Measurements from ENCODE around the gene SSBP2.
A peak's percentile ranks its signal among the peaks of the same experiment; 100 is the strongest.

SSBP2 gene

GRCh38 chr5:81519217-81519905 is 231.5 kb downstream of the SSBP2 start:
- no peak overlapping the region for H3K4me3 ChIP-seq (ENCODE audit: low read depth, low read length)
- DNase-seq (ENCODE audit: low read depth), result no peak
- TF ChIP-seq, protein P1, sequence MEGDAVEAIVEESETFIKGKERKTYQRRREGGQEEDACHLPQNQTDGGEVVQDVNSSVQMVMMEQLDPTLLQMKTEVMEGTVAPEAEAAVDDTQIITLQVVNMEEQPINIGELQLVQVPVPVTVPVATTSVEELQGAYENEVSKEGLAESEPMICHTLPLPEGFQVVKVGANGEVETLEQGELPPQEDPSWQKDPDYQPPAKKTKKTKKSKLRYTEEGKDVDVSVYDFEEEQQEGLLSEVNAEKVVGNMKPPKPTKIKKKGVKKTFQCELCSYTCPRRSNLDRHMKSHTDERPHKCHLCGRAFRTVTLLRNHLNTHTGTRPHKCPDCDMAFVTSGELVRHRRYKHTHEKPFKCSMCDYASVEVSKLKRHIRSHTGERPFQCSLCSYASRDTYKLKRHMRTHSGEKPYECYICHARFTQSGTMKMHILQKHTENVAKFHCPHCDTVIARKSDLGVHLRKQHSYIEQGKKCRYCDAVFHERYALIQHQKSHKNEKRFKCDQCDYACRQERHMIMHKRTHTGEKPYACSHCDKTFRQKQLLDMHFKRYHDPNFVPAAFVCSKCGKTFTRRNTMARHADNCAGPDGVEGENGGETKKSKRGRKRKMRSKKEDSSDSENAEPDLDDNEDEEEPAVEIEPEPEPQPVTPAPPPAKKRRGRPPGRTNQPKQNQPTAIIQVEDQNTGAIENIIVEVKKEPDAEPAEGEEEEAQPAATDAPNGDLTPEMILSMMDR (IDR thresholded peaks at IDR 0.05; ENCODE audit: low read depth, low read length, missing control alignments), result no peak

DNA sequence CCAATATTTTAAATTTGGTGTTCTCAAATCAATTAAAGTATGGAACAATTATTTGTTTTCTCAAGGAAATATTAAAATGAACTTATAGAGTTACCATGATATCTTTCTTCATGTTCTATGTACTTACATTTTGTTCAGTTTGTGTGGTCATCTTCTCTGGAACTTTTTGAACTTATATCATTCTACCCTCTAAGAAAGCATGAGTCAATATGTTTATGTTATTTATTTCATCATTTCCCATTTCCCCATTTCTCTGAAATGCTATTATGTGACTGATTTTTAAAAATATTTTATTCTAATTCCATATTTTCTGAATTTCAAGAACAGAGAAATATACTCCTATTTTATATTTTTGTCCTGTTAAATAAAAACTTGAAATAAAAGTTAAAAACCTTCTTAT is 233.4 kb downstream of the SSBP2 start:
- H3K4me3 ChIP-seq (ENCODE audit: low read depth, low read length), result no peak overlapping the region
- DNase-seq (ENCODE audit: low read depth), result no peak
- TF ChIP-seq, protein P1 (IDR thresholded peaks at IDR 0.05; ENCODE audit: low read depth, low read length, missing control alignments), result no peak

DNA sequence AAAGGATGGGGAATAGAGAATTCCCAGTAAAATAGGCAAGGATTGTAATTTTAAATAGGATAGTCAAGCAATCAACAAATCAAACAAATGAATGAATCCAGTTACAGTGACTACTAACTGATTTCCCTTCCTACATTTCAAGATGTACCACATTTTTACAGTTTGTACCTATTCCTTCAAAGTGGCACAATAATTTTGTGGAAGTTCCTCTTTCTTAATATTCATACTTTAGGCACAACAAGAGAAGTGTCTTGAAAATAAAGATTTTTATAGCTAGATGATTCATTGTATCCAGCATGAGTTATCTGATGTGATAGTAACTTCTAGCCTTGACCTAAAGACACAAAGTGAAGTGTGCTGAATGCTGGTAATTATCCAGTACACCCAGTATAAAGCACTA is 234.8 kb downstream of the SSBP2 start:
- TF ChIP-seq, protein P1 (IDR thresholded peaks at IDR 0.05; ENCODE audit: low read depth, low read length, missing control alignments), result no peak
- no peak for DNase-seq (ENCODE audit: low read depth)
- H3K4me3 ChIP-seq (ENCODE audit: low read depth, low read length), result no peak overlapping the region

- no peak for DNase-seq (ENCODE audit: low read depth)
- TF ChIP-seq, protein P1 (IDR thresholded peaks at IDR 0.05; ENCODE audit: low read depth, low read length, missing control alignments), result no peak
- no peak overlapping the region for H3K4me3 ChIP-seq (ENCODE audit: low read depth, low read length)
Measured at GRCh38 chr5:81513982-81514381, 236.9 kb downstream of the SSBP2 start.

GRCh38 chr5:81513473-81513872 is 237.4 kb downstream of the SSBP2 start:
- DNase-seq (ENCODE audit: low read depth), result no peak
- TF ChIP-seq, protein P1 (IDR thresholded peaks at IDR 0.05; ENCODE audit: low read depth, low read length, missing control alignments), result no peak
- no peak overlapping the region for H3K4me3 ChIP-seq (ENCODE audit: low read depth, low read length)

- TF ChIP-seq, protein P1 (IDR thresholded peaks at IDR 0.05; ENCODE audit: low read depth, low read length, missing control alignments), result peak; percentile 78
- H3K4me3 ChIP-seq (ENCODE audit: low read depth, low read length), result no peak overlapping the region
- DNase-seq (ENCODE audit: low read depth), result peak; percentile 80
Measured at GRCh38 chr5:81506900-81507588, 243.9 kb downstream of the SSBP2 start.

Data from GM12864 (cell line).